Ureter (tissue), 1 donor: ENCODE measurements around the gene COTL1. TPM values are rescaled to one million over a fixed set of nuclear protein-coding genes. Genes with fewer than 3 reads are reported as not detected.

Experiments used
- DNase-seq: peaks from one replicate; pipeline ENCODE4 v3.0.0-alpha.2; 2020; ENCODE audit warnings: low spot score
- total RNA-seq: library from RNA; stranded (reverse); gene quantifications from one replicate; pipeline ENCODE4 v1.2.4, GENCODE V29; 2023
- donor health status: DM: yes; HTN: yes; CAD: no.

COTL1 gene
- total RNA-seq, 1 donor from 2014 or later = 79.6 TPM

DNA sequence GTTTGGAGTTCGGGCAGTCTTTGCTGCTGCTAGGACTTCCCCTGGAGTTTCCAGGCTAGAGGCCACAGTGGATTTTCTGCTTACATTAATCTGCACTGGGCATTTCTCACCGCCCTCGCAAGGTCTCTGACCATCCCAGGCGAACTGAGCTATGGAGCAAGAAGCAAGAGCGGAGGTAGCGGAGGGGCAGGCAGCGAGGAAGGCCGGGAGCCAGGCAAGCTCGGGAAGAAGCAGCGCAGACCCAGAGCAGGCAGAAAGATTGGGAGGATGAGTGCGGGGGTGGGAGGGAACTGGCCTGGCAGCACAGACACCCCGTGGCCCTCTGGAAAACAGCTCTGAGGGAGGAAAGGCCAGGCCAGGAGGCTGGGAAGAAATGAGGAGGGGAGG, 3.8 kb downstream of the COTL1 start:
- no peak for DNase-seq

DNA sequence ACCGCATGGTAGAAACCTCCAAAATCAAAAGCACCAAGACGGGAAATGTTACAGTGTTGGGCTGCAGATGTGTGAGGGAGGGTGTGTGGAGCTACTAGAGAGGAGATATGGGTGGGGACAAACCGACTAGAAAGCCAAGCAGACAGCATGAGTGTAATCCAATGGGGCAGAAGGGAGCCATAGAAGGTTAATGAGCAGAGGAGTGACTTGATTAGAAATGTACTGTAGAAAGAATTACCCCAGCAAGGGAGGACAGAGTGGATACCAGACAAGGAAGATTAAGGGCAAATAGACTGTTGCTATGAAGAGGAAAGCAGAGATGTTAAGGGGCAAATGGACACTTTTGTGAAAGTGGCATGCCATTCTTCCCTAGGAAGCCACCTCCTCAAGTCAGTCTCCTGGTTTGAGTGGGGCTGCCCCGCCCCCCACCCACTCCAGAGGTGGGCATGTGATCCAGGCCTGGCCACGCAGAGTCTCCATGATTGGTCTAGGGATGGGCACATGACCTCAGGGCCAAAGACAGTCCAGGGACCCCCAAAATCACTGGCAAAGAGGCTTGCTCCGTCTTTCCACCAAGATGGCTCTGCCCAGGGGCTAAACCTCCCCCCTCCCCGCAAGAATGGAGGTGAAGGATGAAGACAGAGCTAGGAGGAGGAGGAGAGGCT, 4.3 kb downstream of the COTL1 start:
- no peak for DNase-seq

- no peak for DNase-seq
Observed at GRCh38 chr16:84612686-84613085, 5.2 kb downstream of the COTL1 start.

DNA sequence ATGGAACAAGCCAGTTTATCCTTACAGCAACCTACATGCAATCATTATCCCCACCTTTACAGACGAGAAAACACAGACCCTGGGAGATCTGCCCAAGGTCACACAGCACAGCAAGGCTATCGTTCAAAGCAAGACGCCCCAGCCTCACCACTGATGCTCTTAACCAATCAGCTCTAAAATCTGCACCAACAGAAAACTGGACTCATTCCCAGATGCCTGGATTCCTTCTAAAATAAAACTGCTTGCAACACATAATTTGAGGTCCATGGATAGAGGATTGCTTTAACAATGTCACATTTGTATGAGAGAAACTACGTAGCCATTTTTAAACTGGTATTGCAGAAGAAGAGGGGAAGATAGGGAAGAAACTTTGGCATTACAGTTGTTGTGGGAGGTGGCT, 6.8 kb downstream of the COTL1 start:
- no peak for DNase-seq

- DNase-seq = no peak
Observed at GRCh38 chr16:84610376-84610775, 7.5 kb downstream of the COTL1 start.

DNA sequence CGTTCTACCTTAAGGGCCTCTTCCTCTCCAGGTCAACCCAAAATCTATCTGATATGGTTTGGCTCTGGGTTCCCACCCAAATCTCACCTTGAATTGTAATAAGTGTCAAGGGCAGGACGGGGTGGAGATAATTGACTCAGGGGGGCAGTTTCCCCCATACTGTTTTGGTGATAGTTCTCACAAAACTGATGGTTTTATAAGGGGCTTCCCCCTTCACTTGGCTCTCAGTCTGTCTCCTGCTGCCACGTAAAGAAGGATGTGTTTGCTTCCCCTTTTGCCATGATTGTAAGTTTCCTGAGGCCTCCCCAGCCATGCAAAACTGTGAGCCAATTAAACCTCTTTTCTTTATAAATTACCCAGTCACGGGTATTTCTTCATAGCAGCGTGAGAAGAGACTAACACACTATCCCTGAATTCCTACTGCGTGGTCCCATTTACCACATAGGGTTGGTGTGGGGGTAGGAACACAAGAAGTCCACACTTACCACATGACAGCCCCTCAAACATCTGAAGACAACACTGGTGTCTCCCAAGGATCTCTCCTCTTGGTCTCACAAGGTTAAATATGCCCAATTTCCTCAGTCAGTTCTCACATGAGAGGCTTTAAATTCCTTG, 8.2 kb downstream of the COTL1 start:
- no peak for DNase-seq

- no peak for DNase-seq
Observed at GRCh38 chr16:84608282-84608681, 9.6 kb downstream of the COTL1 start.

DNA sequence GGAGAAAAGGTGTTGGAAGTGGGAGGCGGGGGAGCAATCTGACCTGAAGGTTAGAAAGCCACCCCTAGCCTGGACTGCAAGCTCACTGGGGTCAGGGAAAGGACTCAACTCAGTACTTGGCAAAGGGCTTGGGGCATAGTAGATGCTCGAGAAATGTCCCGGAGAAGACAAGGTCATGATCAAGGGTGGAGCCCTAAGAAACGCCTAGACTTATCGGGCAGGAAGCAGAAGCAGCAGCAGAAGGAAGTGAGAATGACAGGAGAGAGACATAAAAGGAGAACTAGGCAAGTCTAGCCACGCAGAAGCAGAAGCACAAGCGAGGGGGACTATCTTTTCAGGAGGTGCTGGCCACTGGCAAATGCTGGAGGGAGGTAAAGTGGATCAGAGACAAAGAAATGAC, 10.2 kb downstream of the COTL1 start:
- DNase-seq = no peak

- DNase-seq = no peak
Observed at GRCh38 chr16:84607061-84607460, 10.8 kb downstream of the COTL1 start.

DNA sequence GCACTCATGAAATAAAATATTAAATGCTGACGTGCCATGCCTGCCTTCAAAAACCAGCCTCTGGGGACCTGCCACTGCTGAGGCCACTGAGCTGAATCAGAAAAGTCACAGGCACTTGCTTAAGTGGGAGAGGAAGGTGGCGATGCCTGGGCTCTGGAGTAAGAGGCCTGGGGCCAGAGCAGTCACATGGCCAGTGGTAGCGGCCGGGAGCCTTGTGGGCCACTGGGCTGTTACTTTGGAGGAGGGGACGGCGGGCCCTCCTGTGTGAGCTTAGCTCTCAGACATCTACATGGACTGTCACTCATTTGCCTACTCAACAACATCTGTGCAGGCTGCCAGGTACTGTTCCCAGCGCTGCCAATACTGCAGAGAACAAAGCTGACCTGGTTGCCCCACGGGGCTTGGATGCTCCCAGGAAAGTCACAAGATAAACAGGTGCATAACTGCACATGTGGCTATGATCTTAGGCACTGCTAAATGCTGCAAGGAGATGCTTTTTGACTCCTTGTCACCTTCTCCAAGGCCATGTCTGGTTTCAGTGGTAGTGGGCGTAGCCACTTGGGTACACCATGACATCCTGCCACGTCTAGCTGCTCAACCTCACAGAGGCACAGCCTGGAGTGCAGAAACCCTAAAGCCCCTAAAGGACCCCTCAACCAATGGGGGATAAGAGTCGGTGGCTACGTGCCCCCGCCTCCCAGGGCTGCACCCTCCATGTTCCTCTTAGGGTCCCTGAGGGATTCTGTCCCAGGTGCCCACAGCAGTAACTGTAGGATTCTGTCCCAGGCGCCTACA, 11.6 kb downstream of the COTL1 start:
- no peak for DNase-seq

- no peak for DNase-seq
Observed at GRCh38 chr16:84605339-84605848, 12.5 kb downstream of the COTL1 start.

DNA sequence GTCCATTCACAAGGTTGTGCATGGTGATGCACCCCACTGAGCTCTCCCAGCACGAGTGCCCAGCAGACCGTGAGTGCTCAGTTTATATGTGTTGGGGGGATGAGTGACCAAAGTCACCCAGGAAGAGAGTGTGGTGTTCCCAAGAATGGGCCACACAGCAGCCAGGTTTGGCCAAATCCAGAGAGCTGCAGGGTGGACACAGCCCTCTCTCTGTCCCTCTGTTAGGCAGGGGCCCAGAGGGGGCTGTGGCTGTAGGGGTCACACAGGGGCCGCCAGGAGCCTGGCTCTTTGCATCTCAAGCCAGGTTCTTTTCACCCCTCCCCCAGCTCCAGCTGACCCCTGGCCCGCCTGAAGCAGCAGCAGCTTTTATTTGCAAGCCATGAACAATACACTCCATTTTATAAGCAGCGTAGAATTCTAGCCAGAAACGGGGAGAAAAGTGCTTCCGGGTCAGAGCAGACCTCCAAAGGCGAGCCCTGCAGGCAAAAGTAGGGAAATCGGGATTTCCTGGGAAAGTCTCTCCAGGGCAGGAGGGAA, 13.3 kb downstream of the COTL1 start:
- no peak for DNase-seq

- DNase-seq = no peak
Observed at GRCh38 chr16:84603940-84604339, 13.9 kb downstream of the COTL1 start.

DNA sequence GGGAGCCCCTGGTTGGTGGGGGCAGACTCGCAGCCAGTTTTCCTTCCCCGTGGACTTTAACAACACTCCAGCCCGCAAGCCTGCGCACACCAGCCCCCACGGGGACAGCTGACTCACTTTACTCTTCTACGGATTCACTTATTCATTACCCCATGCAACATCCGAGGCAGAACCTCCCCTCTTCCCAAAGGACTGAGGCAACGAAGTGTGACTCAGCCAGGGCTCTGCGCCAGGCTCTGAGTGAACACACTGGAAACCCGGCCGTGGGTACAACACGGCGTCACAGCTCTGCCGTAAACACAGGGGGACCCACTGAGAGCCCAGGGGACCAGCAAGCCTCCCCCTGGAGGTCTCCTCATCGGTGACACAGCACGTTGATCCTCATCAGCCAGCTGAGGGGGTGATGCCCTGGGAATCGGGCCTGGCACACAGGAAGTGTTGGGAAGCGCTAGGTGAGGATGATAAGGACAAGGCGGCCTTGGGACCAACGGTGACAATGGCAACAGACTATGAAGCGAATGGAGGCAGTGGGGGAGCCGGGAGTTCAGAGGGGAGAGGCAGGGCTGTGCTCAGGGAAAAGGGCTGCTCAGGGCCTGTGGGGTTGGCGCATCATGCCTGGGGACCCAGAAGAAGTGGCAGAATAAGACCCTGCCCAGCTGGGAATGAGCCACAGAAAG, 14.6 kb downstream of the COTL1 start:
- DNase-seq = peak; percentile 75

DNA sequence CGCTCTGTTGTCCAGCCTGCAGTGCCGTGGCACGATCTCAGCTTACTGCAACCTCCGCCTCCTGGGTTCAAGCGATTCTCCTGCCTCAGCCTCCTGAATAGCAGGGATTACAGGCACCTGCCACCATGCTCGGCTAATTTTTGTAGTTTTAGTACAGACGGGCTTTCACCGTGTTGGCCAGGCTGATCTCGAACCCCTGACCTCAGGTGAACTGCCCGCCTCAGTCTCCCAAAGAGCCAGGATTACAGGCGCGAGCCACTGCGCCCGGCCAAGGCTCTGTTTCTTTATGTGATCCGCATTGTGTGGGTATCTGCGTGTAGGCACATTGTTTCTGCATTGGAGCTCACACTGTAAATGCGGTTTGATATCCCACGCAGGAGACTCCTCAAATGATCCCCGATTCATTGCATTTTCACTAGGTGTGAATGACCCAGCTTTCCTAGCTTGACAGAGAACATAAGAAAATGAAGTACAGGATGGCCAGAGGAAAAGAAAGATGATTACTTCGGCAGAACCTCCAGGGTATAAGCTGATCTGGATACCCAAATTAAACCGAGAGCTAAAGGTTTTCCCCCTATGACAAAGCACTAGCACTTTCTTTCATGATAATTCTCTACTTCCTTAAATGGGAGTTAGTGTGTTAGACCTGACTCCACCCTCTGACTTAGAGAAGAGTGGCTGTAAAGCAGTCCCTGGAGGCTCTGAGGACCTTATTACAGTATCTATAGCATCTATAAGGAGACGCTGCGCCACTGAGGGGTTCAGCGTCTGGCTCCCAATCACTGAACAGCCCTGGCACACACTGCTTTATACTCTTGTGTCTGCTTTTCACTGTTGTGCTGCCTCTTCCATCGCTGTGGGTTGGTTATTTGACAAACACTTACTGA, 17.3 kb downstream of the COTL1 start:
- no peak for DNase-seq

DNA sequence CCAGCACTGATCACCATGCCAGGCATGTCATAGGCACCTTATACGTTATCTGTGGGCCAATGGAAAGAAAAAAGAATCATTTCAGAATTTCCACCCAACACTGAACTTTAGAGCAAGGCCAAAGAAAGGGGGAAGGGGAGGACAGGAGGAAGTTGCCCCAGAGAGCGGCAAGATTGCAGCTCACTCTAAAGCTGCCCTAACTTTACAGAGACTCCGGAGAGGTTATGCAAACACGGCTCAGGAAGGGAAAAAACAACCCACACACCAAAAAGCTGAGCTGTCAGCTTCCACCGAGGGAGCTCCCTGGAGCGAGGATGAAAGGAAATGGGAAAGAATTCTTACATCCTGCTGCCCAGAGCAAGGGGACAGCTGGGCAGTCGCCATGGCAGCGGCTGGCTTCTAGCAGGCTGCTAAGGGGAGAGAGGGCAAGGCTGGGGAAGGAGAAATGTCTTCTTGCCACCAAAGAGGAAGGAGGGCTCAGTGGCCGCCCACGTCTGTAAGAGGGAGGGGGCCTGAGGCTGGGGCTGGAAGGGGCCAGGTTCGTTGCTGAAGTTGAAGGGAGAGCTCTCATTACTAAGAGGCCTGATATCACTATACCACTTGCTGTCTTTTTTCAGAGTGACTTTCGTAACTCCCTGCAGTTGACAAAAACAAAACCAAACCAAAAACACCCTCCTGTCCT, 18.2 kb downstream of the COTL1 start:
- no peak for DNase-seq

DNA sequence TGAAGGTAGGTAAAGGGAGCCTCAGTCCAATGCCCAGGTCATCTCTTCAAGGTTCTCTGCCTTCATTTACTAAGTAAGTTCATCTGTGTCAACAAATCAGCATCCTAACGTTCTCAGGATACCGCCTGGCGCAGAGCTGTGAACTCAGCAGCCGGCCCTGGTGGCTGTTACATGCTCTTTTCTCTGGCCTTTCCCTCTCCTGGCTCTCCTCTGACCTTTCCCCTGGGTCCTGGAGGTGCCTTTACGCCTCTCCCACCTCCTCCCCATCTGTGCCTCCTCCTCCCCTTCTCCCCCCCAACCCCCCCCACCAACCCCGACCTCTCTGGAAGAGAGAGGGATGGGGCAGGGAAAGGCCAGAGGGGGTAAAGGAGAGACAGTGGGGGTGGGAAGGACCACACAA, 19.5 kb downstream of the COTL1 start:
- DNase-seq = no peak

- DNase-seq = no peak
Observed at GRCh38 chr16:84597931-84598351, 19.9 kb downstream of the COTL1 start.

- no peak for DNase-seq
Observed at GRCh38 chr16:84597528-84597896, 20.4 kb downstream of the COTL1 start.

GRCh38 chr16:84596801-84597527, 20.9 kb downstream of the COTL1 start:
- DNase-seq = no peak
